GM18517 (cell line): ENCODE measurements around the gene ARHGAP12.
A peak's percentile ranks its signal among the peaks of the same experiment; 100 is the strongest.
"Not testable (repeated sequence)": the region's sequence is repeated elsewhere in the genome, so short reads cannot be mapped to it uniquely, and the experiment has no call there.

Experiments used
- ATAC-seq: cut with Tn5 transposase; IDR thresholded peaks from one replicate; pipeline ENCODE4 v1.9.1; 2021; ENCODE audit warnings: mild to moderate bottlenecking, moderate library complexity; ENCODE audit not compliant: unreplicated experiment

The ARHGAP12 gene, protein sequence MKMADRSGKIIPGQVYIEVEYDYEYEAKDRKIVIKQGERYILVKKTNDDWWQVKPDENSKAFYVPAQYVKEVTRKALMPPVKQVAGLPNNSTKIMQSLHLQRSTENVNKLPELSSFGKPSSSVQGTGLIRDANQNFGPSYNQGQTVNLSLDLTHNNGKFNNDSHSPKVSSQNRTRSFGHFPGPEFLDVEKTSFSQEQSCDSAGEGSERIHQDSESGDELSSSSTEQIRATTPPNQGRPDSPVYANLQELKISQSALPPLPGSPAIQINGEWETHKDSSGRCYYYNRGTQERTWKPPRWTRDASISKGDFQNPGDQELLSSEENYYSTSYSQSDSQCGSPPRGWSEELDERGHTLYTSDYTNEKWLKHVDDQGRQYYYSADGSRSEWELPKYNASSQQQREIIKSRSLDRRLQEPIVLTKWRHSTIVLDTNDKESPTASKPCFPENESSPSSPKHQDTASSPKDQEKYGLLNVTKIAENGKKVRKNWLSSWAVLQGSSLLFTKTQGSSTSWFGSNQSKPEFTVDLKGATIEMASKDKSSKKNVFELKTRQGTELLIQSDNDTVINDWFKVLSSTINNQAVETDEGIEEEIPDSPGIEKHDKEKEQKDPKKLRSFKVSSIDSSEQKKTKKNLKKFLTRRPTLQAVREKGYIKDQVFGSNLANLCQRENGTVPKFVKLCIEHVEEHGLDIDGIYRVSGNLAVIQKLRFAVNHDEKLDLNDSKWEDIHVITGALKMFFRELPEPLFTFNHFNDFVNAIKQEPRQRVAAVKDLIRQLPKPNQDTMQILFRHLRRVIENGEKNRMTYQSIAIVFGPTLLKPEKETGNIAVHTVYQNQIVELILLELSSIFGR

DNA sequence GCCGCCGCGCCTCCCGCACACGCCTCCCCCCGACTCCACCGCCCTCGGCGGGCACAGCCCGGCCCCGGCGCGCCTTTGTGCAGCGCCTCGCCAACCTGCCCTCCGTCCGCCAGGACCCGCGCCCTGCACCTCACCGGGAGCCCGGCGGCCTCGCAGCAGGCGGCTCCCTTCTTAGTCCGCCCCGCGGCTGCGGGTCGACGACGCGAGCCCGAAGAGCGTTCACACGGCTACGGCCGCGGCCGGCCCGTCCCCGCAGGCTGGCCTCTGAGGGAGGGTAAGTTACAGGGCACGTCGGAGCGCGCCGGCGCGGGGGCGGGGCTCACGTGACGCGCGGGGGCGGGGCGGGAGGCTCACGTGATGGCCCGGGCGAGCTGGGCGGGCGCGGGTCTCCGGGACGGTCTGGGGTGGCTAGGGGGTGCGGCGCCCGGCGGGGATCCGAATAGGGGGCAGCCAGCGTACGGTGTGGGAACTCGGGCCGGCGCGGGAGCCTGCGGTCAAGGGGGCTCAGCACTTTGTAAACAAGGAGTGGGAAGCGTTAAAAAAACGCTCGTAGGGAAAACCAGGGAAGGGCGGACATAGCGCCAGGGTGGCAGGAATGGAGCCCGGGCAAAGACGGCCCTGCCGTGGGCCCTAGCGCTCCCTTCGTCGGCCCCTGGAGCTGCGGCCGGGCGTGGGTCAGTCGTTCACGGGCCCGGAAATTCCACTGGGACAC, at the start of gene ARHGAP12:
TSS of gene ARHGAP12 (minus strand) at position 283 of the 712 bp plus-strand sequence. CDS start 19,976 bp downstream, outside the sequence.
- ATAC-seq: peak; percentile 70

DNA sequence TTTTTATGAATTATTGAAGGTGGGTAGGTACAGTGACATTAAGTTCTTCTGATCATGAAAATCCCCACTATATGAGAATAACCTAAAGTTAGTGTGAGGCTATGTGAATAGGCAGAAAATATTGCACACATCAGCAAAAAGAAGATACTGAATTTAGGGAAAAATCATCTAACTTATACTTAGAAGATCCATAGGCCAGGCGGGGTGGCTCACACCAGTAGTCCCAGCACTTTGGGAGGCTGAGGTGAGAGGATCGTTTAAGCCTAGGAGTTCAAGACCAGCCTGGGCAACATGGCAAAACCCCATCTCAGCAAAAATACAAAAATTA, 49.5 kb upstream of the ARHGAP12 start:
- ATAC-seq: no peak

DNA sequence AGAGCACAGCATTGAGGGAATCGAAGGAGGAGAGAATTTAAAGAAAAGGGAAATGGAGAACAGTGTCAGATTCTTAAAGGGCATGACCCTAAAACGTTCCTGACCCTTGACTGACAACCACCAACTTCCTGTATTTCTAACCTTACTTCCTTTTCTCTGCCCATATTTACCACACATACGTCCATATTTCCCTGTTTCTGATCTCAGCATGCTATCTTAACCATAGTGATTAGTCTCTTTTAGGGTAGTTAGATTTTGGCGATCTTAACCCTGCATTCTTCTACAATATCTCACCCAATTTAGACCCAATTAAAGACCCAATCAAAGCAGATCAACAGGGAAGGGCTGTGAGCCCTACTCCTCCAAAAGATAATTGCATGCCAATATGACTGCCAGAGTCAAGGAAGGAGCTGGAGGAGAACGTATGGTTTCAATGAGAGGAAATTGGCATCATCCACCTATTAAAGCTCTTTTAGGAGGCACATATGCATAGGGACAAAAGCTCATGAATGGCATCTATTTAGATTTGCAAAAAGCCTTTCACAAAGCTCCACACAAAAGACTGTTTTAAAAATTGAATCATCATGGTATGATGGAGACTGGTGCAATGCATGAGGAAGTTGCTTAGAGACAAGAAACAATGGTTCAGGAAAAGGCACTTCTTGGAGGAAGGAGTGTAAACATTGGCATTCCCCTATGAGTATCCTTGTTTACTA, 49.0 kb upstream of the ARHGAP12 start:
- ATAC-seq: peak; percentile 53

DNA sequence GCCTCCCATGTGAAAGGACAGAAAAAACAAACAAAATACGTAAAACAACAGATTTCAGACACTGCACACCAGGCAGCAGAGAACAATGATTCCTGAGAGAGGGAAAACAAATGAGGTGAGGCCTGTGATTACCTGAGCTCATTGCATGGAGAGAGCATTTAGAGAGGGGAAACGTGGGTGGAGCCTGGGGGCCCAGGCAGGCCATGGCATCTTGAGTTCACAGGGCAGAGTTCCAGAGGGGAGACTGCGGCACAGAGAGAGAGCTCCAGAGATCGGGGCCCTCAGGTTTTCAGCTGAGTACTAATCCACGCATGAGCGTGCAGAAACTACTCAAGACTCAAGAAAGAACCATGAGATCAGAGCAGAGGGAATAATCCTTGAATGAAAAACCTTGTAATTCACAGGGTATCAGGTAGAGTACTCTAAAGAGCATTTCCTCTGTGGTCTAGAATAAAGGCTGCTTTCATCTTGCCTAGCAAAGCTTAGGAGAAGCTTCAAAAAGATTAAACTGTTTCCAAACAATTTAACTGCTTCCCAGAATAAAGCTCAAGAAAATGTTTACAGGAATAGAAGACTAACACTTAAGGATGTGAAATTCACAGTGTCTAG, 46.6 kb upstream of the ARHGAP12 start:
- ATAC-seq: no peak

DNA sequence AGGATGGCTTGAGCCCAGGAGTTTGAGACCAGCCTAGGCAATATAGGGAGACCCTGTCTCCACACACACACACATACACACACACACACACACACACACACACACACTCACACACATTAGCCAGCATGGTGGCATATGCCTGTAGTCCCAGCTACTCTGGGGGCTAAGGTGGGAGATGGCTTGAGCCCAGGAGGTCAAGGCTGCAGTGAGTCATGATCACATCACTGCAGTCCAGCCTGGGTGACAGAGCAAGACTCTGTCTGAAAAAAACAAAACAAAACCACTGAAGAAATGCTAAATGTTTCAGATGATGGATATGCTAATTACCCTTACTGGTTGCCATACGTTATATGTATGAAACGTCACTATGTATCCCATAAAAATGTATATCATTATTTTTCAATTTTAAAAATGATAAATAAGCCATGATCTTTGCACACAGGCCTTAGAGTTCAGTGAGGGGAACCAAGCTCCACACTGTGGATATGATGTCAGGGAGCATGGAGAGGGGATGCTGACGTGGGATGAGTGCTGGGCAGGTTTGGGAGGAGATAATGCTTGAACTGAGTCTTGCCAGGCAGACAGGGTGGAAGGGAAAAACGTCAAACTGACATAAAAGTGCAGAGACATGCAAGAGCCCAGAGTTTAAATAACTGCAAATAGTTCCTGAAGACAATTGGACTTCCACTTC, 45.9 kb upstream of the ARHGAP12 start:
- ATAC-seq: no peak

- no peak for ATAC-seq
Measured at GRCh38 chr10:31972519-31973041, 43.9 kb upstream of the ARHGAP12 start.

DNA sequence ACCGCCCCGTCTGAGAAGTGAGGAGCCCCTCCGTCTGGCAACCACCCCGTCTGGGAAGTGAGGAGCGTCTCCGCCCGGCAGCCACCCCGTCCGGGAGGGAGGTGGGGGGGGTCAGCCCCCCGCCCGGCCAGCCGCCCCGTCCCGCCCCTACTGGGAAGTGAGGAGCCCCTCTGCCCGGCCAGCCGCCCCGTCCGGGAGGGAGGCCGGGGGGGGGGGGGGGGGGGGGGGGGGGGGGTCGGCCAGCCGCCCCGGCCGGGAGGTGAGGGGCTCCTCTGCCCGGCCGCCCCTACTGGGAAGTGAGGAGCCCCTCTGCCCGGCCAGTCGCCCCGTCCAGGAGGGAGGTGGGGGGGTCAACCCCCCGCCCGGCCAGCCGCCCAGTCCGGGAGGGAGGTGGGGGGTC, 41.2 kb upstream of the ARHGAP12 start:
- ATAC-seq: not testable (repeated sequence)

- ATAC-seq: no peak
Measured at GRCh38 chr10:31963589-31963980, 35.0 kb upstream of the ARHGAP12 start.

- no peak for ATAC-seq
Measured at GRCh38 chr10:31962826-31963588, 34.4 kb upstream of the ARHGAP12 start.

DNA sequence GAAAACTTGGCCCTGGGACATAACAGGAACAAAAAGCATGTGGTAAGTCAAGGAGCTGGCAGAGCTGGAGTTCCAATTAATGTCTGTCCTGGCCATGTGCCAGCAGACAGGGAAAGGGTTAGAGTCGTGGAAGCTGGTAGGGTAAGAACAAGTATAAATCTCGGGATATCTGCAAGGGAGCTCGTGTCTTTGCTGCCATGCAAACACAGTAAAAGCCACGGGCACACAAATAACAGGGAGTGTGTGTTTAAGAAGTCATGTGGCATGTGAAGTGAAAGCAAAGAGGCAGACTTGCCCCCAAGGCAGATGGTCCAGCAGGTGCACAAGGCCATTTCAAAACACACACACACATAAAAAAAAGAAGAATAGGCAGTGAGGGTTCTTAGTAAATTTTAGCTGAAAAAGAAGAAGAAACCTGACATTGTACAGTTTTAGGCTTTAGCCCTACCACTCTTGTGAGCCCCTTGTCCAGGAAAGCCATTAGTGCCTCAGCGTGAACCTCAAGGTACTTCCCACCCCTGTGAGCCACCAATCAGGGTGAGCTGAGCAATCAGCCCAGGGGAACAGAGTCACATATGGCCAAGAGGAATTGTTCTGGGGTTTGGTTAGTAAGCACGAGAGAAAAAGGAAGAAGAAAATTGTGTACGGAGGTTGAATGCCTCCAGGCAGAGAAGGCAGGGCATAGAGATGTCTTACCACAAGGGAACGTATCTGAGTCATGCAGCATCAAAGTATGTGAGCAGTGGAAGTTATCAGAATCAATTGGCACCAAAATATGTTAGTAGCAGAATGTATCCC, 32.8 kb upstream of the ARHGAP12 start:
- no peak for ATAC-seq

- no peak for ATAC-seq
Measured at GRCh38 chr10:31959461-31960173, 31.0 kb upstream of the ARHGAP12 start.

DNA sequence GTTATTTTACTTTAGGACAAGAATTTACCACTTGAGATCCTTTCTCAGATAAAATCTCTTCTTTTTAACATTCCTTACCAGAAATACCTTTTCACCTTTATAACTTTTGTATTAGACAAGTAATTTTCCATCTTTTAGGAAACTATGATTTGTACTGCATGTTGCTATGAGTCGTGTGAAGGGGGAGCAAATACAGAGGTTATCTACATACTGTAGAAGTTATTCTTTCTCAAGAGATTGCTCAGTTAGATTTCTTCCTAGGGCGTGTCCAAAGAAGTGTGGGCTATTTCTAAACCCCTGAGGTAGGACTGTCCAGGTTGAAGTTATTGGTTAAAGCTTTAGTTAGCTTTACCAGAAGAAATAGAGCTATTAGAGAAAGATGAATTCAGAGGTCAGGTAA, 30.2 kb upstream of the ARHGAP12 start:
- no peak for ATAC-seq

GRCh38 chr10:31956200-31956946, 27.7 kb upstream of the ARHGAP12 start:
- no peak for ATAC-seq

DNA sequence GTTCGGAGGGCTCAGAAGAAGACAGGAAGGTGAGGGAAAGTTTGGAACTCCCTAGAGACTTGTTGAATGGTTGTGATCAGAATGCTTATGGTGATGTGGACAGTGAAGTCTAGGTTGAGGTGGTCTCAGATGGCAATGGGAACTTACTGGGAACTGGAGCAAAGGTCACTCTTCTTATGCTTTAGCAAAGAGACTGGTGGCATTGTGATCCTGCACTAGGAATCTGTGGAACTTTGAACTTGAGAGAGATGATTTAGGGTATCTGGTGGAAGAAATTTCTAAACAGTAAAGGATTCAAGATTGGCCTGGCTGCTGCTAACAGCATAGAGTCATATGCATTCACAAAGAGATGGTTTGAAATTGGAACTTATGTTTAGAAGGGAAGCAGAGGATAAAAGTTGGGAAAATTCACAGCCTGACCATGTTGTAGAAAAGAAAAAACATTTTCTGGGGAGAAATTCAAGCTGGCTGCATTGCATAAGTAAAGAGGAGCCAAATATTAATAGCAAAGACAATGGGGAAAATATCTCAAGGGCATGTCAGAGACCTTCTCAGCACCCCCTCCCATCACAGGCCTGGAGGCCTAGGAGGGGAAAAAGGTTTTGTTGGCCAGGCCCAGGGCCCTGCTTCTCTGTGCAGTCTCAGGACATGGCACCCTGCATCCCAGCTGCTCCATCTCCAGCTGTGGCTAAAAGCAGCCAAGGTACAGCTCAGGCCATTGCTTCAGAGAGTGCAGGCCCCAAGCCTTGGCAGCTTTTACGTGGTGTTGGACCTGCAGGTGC, 26.0 kb upstream of the ARHGAP12 start:
- ATAC-seq: no peak

DNA sequence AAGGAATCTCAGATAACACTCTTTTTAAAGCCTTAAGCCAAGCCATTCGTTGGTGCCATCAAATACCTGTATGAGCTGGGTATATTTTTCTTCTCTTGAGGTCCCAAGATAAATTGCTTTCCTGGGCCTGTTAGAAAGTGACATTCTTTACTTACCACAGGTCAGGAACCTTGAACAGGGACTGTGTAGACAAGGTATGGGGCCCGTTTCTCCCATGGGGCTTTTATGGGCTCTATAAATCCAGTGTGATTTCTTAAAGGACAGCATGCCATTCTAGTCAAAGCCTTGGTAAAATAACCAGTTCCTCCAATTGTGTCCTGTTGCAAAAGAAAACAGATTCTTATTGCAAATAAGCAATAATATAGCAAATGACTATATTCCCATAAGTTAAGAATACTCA, 24.8 kb upstream of the ARHGAP12 start:
- ATAC-seq: no peak

- ATAC-seq: no peak
Measured at GRCh38 chr10:31953080-31953479, 24.4 kb upstream of the ARHGAP12 start.
